VCaP (cell line): ENCODE measurements around the gene SLC2A6.

Experiments used
- H3K27ac ChIP-seq: fragments of 450-650 bp; 2 replicates; pipeline ENCODE4 v1.5.1; 2017
- CTCF ChIP-seq: fragments of 450-650 bp; conservative IDR thresholded peaks from 2 replicates; pipeline ENCODE4 v1.5.1; 2017; ENCODE audit warnings: mild to moderate bottlenecking, moderate library complexity

Gene SLC2A6

GRCh38 chr9:133518706-133519449, 40.0 kb upstream of the SLC2A6 start:
- no peak for TF ChIP-seq CTCF
- no peak overlapping the region for H3K27ac ChIP-seq

GRCh38 chr9:133518200-133518599, 39.3 kb upstream of the SLC2A6 start:
- H3K27ac ChIP-seq: no peak overlapping the region
- no peak for TF ChIP-seq CTCF

GRCh38 chr9:133517711-133518110, 38.8 kb upstream of the SLC2A6 start:
- no peak overlapping the region for H3K27ac ChIP-seq

GRCh38 chr9:133516961-133517350, 38.1 kb upstream of the SLC2A6 start:
- no peak overlapping the region for H3K27ac ChIP-seq
- TF ChIP-seq CTCF: no peak

More at GRCh38 chr9:133517711-133518110, 38.8 kb upstream of the SLC2A6 start:
- no peak for TF ChIP-seq CTCF

GRCh38 chr9:133516256-133516960, 37.5 kb upstream of the SLC2A6 start:
- H3K27ac ChIP-seq: no peak overlapping the region
- TF ChIP-seq CTCF: no peak

GRCh38 chr9:133515615-133516255, 36.8 kb upstream of the SLC2A6 start:
- TF ChIP-seq CTCF: no peak
- no peak overlapping the region for H3K27ac ChIP-seq

- no peak overlapping the region for H3K27ac ChIP-seq
- no peak for TF ChIP-seq CTCF
These were observed 36.3 kb upstream of the SLC2A6 start for GRCh38 chr9:133515240-133515610.
